Upper lobe of left lung (tissue), 4 donors: ENCODE results near the gene THRA.

Experiments
- CTCF ChIP-seq, 6 experiments: fragments of 450-650 bp in 4 of 6; fragments of 200-600 bp in 2 of 6; sonication (generic) in 2 of 6; IDR thresholded peaks; one replicate each; pipeline ENCODE4 v1.5.1; 2016 to 2019; ENCODE audit warnings: antibody characterized with exemption in 6 of 6
- EP300 ChIP-seq, 4 donors: sonication (generic); formaldehyde crosslinking; IDR thresholded peaks; one replicate each; pipeline ENCODE4 v1.5.1; 2017; ENCODE audit warnings: antibody characterized with exemption in 4 of 4, control low read depth in 2 of 4
- POLR2A ChIP-seq, 4 donors: fragments of 450-650 bp; IDR thresholded peaks; one replicate each; pipeline ENCODE4 v1.5.1; 2016 to 2017; ENCODE audit warnings: antibody characterized with exemption in 4 of 4, mild to moderate bottlenecking in 2 of 4
- POLR2AphosphoS5 ChIP-seq, 2 donors: sonication (generic); formaldehyde crosslinking; IDR thresholded peaks; one replicate each; pipeline ENCODE4 v1.5.1; 2017; ENCODE audit warnings: antibody characterized with exemption in 2 of 2

- peak; percentile 89 to 96 (median 92) for TF ChIP-seq CTCF (IDR thresholded peaks at IDR 0.05)
- TF ChIP-seq POLR2A (IDR thresholded peaks at IDR 0.05) = no peak
- TF ChIP-seq EP300 (IDR thresholded peaks at IDR 0.05) = no peak
- no peak for TF ChIP-seq POLR2AphosphoS5 (IDR thresholded peaks at IDR 0.05)
Observed at GRCh38 chr17:40026816-40027613, 35.8 kb upstream of the THRA start.
